Upper lobe of right lung (tissue), 1 donor: ENCODE data around the gene FIGN. TPM values are rescaled to one million over a fixed set of nuclear protein-coding genes. Genes with fewer than 3 reads are reported as not detected.

ENCODE experiments used
- ATAC-seq: fragments of 200-7000 bp; cut with Tn5 transposase; one replicate; pipeline ENCODE4 v1.9.1; 2020; ENCODE audit warnings: mild to moderate bottlenecking, moderate library complexity
- DNase-seq: peaks from one replicate; pipeline ENCODE4 v3.0.0-alpha.2; 2020
- H3K27ac ChIP-seq: fragments of 200-600 bp; one replicate; pipeline ENCODE4 v1.8.0; 2022
- H3K27me3 ChIP-seq: fragments of 200-600 bp; one replicate; pipeline ENCODE4 v1.8.0; 2022; ENCODE audit warnings: mild to moderate bottlenecking
- H3K36me3 ChIP-seq: fragments of 200-600 bp; one replicate; pipeline ENCODE4 v1.8.0; 2022
- H3K4me1 ChIP-seq: fragments of 200-600 bp; one replicate; pipeline ENCODE4 v1.8.0; 2022
- H3K4me3 ChIP-seq: fragments of 200-600 bp; one replicate; pipeline ENCODE4 v1.8.0; 2022; ENCODE audit warnings: mild to moderate bottlenecking
- H3K9me3 ChIP-seq: fragments of 200-600 bp; one replicate; pipeline ENCODE4 v1.8.0; 2022
- intact Hi-C: fragments of 100-400 bp; cut with DNase I; formaldehyde crosslinking; loops from one replicate; pipeline ENCODE4 v1.11.0; 2022
- total RNA-seq: library from RNA; stranded (reverse); fragmentation: NEBNext Ultra II Directional; extraction: Animal tissue kit (Norgen Biotek cat#: 25700); gene quantifications from one replicate; pipeline ENCODE4 v1.2.1, GENCODE V29; 2021
- TF ChIP-seq, protein P1 (sequence below): fragments of 200-600 bp; IDR thresholded peaks from one replicate; pipeline ENCODE4 v1.8.0; 2022; ENCODE audit warnings: antibody characterized with exemption
- donor health status: DM: no; HTN: yes; CAD: no; lungs with severe emphysema.

FIGN gene
- total RNA-seq, 1 donor from 2014 or later = 6.5 TPM

DNA sequence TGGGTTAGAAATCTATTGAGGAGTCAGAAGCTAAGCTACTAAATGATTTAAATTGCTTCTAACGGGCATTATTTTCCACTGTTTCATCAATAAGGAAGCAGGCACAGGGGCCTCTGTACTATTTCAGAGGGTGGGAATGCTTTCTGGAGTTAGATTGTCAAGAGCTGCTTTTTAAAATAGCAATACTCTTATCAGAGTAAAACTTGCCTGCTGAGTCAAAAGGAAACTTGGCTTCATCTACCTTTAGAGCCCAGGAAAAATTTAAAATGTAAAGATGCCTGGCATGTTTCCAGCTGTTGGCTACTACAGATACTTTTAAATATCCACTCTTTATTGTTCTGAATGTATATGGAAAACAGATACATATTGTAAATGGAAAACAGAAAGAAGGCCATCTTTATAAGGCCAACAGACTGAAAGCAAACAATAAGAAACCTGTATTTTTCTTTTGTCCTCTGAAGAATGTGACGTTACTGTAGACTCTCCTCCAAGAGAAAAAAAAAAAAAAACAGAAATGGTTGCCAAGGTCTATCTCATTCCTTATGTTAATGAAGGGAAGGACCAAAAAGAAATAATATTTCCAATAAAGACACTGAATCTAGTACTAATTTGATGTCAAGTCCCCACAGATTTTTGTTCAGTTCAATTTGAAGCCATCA lies 79.1 kb downstream of the FIGN start:
- no peak for ATAC-seq
- DNase-seq = no peak
- Histone ChIP-seq H3K36me3 (no peaks in the 10 kb centered on the region), H3K4me1 (peaks cover 6% of the 10 kb centered on the region), H3K27me3 (no peaks in the 10 kb centered on the region), H3K9me3 (no peaks in the 10 kb centered on the region), H3K4me3 (no peak overlapping the region), H3K27ac (no peak overlapping the region)
- TF ChIP-seq, protein P1, sequence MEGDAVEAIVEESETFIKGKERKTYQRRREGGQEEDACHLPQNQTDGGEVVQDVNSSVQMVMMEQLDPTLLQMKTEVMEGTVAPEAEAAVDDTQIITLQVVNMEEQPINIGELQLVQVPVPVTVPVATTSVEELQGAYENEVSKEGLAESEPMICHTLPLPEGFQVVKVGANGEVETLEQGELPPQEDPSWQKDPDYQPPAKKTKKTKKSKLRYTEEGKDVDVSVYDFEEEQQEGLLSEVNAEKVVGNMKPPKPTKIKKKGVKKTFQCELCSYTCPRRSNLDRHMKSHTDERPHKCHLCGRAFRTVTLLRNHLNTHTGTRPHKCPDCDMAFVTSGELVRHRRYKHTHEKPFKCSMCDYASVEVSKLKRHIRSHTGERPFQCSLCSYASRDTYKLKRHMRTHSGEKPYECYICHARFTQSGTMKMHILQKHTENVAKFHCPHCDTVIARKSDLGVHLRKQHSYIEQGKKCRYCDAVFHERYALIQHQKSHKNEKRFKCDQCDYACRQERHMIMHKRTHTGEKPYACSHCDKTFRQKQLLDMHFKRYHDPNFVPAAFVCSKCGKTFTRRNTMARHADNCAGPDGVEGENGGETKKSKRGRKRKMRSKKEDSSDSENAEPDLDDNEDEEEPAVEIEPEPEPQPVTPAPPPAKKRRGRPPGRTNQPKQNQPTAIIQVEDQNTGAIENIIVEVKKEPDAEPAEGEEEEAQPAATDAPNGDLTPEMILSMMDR = no peak
- intact Hi-C loops = no loop called here

DNA sequence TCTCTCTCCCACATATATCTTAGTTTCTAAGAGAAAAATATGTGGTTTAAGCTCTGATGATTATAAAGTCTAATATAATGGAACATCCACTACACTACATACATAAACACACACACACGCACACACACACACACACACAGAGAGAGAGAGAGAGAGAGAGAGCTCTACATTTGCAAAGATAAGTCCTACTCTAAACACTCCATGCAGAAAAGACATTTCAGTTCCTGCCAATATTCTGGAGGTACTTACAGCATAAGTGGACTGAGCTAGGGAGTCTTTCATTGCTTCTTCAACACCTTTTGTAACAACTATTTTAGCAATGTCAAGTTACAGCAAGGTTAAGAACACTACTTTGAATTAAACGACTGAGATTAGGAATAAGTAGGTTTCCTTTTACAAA lies 80.1 kb downstream of the FIGN start:
- Histone ChIP-seq H3K9me3 (no peaks in the 10 kb centered on the region), H3K4me1 (peaks cover 6% of the 10 kb centered on the region), H3K27me3 (no peaks in the 10 kb centered on the region), H3K27ac (no peak overlapping the region), H3K4me3 (no peak overlapping the region), H3K36me3 (no peaks in the 10 kb centered on the region)
- intact Hi-C loops = no loop called here
- DNase-seq (no peak), ATAC-seq (peak; percentile 88)
- TF ChIP-seq, protein P1 = no peak

DNA sequence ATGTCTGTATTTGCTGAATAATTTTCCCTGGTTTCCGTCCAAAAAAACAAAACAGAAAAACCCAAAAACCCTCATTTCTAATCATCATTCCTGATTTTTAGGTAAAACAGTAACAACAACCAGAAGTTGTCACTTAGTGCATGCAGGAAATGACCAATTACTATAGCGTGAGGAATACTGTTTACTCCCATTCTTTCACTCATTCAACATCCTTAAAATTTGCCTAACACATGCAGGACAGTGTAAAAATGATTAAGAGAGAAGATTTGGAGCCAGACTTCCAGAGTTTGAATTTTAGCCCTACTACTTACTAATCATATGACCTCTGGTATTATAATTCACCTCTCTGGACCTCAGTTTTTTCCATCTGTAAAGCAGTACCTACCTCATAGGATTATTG lies 83.1 kb downstream of the FIGN start:
- Histone ChIP-seq H3K36me3 (no peaks in the 10 kb centered on the region), H3K9me3 (no peaks in the 10 kb centered on the region), H3K27ac (no peak overlapping the region), H3K27me3 (no peaks in the 10 kb centered on the region), H3K4me3 (no peak overlapping the region), H3K4me1 (peaks cover 6% of the 10 kb centered on the region)
- ATAC-seq = no peak
- intact Hi-C loops = no loop called here
- TF ChIP-seq, protein P1 = no peak
- no peak for DNase-seq

DNA sequence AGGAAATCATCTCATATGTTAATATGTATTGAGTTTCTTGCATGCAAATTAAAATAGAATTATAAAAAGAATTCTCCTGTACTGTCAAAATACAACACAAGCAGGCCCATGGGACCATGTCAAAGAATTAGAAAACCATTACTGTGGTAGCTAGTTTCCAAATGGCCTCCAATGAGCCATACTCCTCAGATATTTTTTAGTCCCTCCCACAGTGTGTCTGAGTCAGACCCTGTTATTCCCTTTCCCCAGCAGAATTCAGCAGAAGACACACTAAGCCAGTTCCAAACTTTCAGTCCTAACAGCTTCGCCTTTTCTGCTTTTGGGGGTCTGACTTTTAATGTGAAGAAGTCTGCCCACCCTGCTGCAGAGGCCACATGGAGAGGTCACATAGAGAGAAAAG lies 86.7 kb downstream of the FIGN start:
- ATAC-seq = no peak
- intact Hi-C loops = no loop called here

DNA sequence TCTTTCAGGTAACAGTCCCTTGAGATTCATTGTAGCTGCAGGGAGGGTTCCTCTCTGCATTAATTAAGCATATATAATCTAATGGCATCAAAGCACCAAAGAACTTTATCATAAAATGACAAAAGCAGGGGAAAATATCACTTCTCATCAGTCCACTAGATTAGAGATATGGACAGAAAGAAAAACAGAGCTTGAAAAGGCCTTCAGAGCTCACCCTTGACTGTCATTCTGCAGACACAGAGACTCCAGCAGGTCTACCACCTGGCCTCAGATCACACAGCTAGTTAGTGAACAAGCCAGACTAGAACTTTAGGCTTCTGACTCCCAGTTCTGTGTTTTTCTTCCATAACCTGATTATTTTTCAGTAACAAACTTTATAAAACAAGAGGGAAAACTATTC lies 88.5 kb downstream of the FIGN start:
- Histone ChIP-seq H3K27ac (no peak overlapping the region), H3K9me3 (no peaks in the 10 kb centered on the region), H3K4me1 (no peaks in the 10 kb centered on the region), H3K27me3 (no peaks in the 10 kb centered on the region), H3K4me3 (no peak overlapping the region), H3K36me3 (no peaks in the 10 kb centered on the region)
- DNase-seq (no peak), ATAC-seq (no peak)
- intact Hi-C loops = no loop called here
- TF ChIP-seq, protein P1 = no peak

More for the DNA sequence above, 86.7 kb downstream of the FIGN start:
- Histone ChIP-seq H3K4me1 (no peaks in the 10 kb centered on the region), H3K27ac (no peak overlapping the region), H3K27me3 (no peaks in the 10 kb centered on the region), H3K4me3 (no peak overlapping the region), H3K9me3 (no peaks in the 10 kb centered on the region), H3K36me3 (no peaks in the 10 kb centered on the region)
- TF ChIP-seq, protein P1 = no peak
- DNase-seq = no peak

DNA sequence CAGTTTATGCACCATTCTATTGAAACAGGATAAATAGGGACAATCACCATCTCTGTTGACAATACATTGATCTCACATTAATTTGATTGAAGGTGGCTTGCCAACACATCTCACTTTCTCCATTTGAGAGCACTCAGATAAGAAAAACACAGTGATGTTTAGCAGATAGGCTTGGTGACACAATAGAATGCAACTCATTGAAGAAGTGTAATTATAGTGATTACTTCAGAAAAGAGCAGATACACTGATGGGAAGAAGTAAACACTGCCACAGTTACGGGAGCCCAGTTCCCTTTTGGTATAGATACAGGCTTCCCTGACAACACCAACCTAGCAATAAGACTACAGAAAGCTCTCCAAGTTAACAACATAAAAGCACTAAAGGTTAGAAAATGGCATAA lies 89.1 kb downstream of the FIGN start:
- Histone ChIP-seq H3K36me3 (no peaks in the 10 kb centered on the region), H3K4me1 (no peaks in the 10 kb centered on the region), H3K27ac (no peak overlapping the region), H3K9me3 (no peaks in the 10 kb centered on the region), H3K4me3 (no peak overlapping the region), H3K27me3 (no peaks in the 10 kb centered on the region)
- no peak for ATAC-seq
- intact Hi-C loops = no loop called here
- no peak for DNase-seq
- TF ChIP-seq, protein P1 = no peak
